Thoracic aorta (tissue), 2 donors: Measurements from ENCODE around the gene VGLL4. TPM values are rescaled to one million over a fixed set of nuclear protein-coding genes. Genes with fewer than 3 reads are reported as not detected.
A peak's percentile ranks its signal among the peaks of the same experiment; 100 is the strongest.

ENCODE experiments used
- ATAC-seq: fragments of 150-250 bp; one replicate; pipeline ENCODE4 v1.8.0; 2017; ENCODE audit warnings: low read depth; ENCODE audit not compliant: insufficient number of reproducible peaks, low FRiP score
- DNase-seq: peaks from one replicate; pipeline ENCODE4 v3.0.0-alpha.2; 2020; ENCODE audit warnings: low spot score
- H3K27ac ChIP-seq, 2 donors: fragments of 200-600 bp; sonication (generic); 1 replicate in 1 of 2; 2 replicates in 1 of 2; pipeline ENCODE4 v1.5.1; 2016; ENCODE audit warnings: mild to moderate bottlenecking in 2 of 2, moderate library complexity in 2 of 2
- H3K27me3 ChIP-seq: fragments of 200-600 bp; sonication (generic); replicated peaks from 2 replicates; pipeline ENCODE4 v1.6.0; 2016; ENCODE audit warnings: mild to moderate bottlenecking; ENCODE audit not compliant: insufficient read depth
- H3K36me3 ChIP-seq: fragments of 200-600 bp; sonication (generic); one replicate; pipeline ENCODE4 v1.5.1; 2016
- H3K4me1 ChIP-seq, 2 donors: fragments of 200-600 bp; sonication (generic); 1 replicate in 1 of 2; 2 replicates in 1 of 2; pipeline versions ENCODE4 v1.5.1 to v1.6.0; 2016; ENCODE audit warnings: low read depth in 2 of 2, mild to moderate bottlenecking in 1 of 2; ENCODE audit not compliant: control insufficient read depth in 1 of 2
- H3K4me3 ChIP-seq: fragments of 200-600 bp; sonication (generic); 2 replicates; pipeline ENCODE4 v1.5.1; 2016; ENCODE audit warnings: mild to moderate bottlenecking
- H3K9me3 ChIP-seq: fragments of 200-600 bp; sonication (generic); 2 replicates; pipeline ENCODE4 v1.5.1; 2016
- total RNA-seq, 2 donors: library from RNA; depleted of rRNA; stranded (reverse); fragments of >200 nt; gene quantifications; one replicate each; pipeline versions ENCODE4 v1.1.0 to v1.2.3, GENCODE V29; 2016
- TF ChIP-seq, protein P1 (sequence below): fragments of 200-600 bp; sonication (generic); IDR thresholded peaks from one replicate; pipeline ENCODE4 v1.5.1; 2019; ENCODE audit warnings: antibody characterized with exemption

VGLL4 gene
- total RNA-seq, 2 donors from 2014 or later = 113 to 114 TPM

DNA sequence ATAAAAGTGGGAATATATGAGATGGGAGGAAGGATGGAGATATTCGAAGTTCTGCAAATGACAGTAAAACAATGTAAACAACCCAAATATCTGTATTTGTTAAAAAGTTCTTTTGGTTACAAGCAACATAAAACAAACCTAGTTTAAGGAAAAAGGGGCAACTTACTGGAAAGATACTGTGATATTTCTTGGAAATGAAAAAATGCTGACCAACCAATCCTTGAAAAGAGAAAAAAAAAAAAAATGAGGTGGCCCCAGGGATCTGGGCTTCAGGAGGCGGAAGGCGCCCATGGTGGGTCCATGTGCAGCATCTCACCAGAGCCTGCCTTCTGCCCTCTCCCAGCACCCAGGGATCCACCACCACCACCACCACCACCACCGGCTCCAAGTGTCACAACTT lies 59.1 kb downstream of the VGLL4 start:
- Histone ChIP-seq H3K9me3 (no peaks in the 10 kb centered on the region), H3K27ac (no peak overlapping the region), H3K36me3 (no peaks in the 10 kb centered on the region), H3K27me3 (no peaks in the 10 kb centered on the region), H3K4me3 (no peak overlapping the region), H3K4me1 (peaks cover 55 to 78% of the 10 kb centered on the region in 2 donors)
- no peak for ATAC-seq
- TF ChIP-seq, protein P1, sequence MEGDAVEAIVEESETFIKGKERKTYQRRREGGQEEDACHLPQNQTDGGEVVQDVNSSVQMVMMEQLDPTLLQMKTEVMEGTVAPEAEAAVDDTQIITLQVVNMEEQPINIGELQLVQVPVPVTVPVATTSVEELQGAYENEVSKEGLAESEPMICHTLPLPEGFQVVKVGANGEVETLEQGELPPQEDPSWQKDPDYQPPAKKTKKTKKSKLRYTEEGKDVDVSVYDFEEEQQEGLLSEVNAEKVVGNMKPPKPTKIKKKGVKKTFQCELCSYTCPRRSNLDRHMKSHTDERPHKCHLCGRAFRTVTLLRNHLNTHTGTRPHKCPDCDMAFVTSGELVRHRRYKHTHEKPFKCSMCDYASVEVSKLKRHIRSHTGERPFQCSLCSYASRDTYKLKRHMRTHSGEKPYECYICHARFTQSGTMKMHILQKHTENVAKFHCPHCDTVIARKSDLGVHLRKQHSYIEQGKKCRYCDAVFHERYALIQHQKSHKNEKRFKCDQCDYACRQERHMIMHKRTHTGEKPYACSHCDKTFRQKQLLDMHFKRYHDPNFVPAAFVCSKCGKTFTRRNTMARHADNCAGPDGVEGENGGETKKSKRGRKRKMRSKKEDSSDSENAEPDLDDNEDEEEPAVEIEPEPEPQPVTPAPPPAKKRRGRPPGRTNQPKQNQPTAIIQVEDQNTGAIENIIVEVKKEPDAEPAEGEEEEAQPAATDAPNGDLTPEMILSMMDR = no peak
- no peak for DNase-seq

DNA sequence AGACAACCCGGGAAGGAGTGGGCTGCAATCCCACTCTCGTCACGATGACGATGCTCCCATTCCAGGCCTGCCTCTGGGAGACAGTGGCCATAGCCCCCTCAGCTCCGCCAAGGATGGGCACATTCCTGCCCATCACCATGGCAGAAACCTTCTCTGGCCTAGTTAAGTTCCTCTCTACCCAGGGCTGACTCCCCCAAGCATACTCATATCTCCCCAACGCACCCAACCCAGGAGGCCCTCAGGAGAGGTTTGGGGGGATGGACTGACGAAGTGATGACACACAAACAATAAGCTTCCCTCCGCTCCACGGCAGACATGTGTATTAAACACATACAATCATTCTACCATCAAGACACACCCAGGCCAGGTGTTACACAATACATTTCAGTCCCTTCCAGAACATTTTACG lies 60.1 kb downstream of the VGLL4 start:
- no peak overlapping the region for H3K4me3 ChIP-seq
- peaks cover 49 to 69% of the 10 kb centered on the region in 2 donors for H3K4me1 ChIP-seq
- H3K27me3 ChIP-seq = no peaks in the 10 kb centered on the region
- no peak for ATAC-seq
- no peaks in the 10 kb centered on the region for H3K36me3 ChIP-seq
- H3K9me3 ChIP-seq = no peaks in the 10 kb centered on the region
- H3K27ac ChIP-seq = peak overlapping the region; percentile 43 to 57
- TF ChIP-seq, protein P1 = no peak
- DNase-seq = no peak

DNA sequence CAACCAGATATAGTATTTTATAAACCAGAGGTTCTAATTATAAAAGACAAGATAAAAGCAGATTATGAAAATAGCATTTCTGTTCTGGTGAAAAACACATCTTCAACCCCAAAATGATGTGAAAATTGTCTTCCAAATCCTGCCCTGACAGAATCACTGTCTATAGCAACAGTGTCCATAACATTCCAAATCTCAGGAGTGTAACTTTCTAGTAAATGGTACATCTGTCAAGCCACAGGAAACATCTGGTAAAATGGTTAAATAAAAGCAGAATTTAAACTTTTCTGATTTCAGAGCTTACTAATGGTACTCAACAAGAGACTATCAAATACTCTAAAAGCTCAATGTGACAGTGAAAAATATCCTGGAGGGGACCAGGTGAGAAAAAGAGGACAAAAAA lies 60.5 kb downstream of the VGLL4 start:
- ATAC-seq (no peak), DNase-seq (no peak)
- H3K4me1 ChIP-seq = peaks cover 46 to 65% of the 10 kb centered on the region in 2 donors
- H3K27ac ChIP-seq = peak overlapping the region; percentile 43 to 57
- no peaks in the 10 kb centered on the region for H3K27me3 ChIP-seq
- H3K4me3 ChIP-seq = peak overlapping the region; percentile 47
- TF ChIP-seq, protein P1 = no peak
- no peaks in the 10 kb centered on the region for H3K9me3 ChIP-seq
- no peaks in the 10 kb centered on the region for H3K36me3 ChIP-seq

DNA sequence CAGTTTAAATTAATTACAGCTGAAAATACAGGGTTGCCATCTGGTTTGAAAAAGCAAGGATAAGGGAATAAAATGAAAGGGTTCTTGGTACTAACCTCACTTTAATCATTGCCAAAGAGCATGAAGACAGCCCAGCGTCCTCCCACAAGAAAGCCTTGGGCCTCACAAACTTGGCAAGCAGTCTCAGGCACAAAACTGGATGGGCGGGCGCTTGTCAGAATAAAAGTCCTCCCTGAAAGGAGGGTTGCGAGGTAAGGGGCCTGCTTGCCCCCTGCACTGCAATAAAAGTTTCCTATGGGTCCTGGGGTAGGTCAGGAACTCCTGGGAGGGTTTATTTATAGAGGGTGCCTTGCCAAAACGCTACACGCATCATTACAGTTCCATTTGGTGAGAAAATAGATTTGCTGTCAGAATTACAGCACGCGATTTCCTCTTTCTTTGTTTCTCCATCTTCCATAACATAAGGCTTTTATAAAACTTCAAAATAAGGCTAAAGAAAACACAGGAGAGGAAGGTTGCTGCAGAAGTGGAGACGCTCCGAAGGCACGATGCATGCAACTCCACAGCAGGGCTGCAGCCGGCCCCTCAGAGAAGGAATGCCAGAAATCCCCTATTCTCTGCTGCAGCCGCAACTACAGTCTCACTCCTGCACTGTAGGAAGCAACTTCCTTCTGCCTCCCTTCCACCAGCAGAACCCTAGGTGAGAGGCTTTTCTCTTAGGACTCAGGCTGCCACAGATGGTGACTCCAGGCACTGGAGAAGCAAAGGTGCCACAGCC lies 61.3 kb downstream of the VGLL4 start:
- peaks cover 39 to 56% of the 10 kb centered on the region in 2 donors for H3K4me1 ChIP-seq
- no peaks in the 10 kb centered on the region for H3K36me3 ChIP-seq
- no peaks in the 10 kb centered on the region for H3K27me3 ChIP-seq
- no peak for DNase-seq
- H3K27ac ChIP-seq = peak overlapping the region; percentile 43 to 57
- ATAC-seq = no peak
- TF ChIP-seq, protein P1 = no peak
- H3K4me3 ChIP-seq = peak overlapping the region; percentile 47
- H3K9me3 ChIP-seq = no peaks in the 10 kb centered on the region

DNA sequence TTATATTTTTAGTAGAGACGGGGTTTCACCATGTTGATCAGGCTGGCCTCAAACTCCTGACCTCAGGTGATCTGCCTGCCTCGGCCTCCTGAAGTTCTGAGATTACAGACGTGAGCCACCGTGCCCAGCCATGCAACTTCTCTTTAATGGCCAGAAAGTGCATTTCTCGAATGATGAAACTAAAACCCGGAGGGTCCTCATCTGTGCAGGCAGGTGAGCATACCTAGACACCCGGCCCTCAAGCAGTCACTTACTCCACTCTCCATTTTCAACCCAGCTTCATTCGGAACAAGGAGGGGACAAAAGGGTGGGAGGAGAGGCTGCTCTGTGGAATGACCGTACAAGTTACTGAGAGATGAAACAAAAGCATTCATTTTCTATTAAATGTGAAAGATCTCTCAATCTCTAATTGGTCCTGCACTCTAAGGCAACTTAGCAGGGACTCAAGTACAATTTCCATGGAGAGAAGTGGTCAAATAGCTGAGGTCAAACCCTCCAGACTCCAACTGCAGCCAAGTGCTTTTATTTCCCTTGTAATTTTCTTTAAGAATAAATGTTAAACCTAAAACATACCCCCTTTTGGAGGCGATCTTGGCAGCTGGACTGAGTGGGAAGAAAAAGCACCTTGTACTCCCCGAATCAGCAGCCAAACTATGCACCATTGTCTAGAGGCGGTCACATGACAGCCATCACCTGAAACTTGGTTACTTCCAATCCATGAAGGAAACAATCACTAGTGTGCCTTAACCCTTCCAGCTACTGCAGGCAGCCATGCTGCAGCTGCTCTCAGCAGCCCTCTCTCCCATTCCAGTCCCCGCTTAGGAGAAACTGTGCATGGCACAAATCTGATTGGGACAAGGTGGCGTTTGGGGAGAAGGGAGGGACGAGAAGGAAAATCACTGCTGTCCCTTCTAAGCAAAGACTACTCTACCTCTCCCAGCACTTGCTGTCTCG lies 62.2 kb downstream of the VGLL4 start:
- peak overlapping the region; percentile 47 for H3K4me3 ChIP-seq
- H3K9me3 ChIP-seq = no peaks in the 10 kb centered on the region
- H3K4me1 ChIP-seq = peaks cover 38 to 55% of the 10 kb centered on the region in 2 donors
- no peaks in the 10 kb centered on the region for H3K36me3 ChIP-seq
- no peaks in the 10 kb centered on the region for H3K27me3 ChIP-seq
- TF ChIP-seq, protein P1 = no peak
- DNase-seq (no peak), ATAC-seq (peak; percentile 10)
- H3K27ac ChIP-seq = peak overlapping the region; percentile 43 to 57
